ENCODE data around the gene GRB10.
A peak's percentile ranks its signal among the peaks of the same experiment; 100 is the strongest.
"Not testable (repeated sequence)": the region's sequence is repeated elsewhere in the genome, so short reads cannot be mapped to it uniquely, and the experiment has no call there.

GRB10 gene

GRCh38 chr7:50596484-50596883 lies 186.2 kb downstream of the GRB10 start:
- DNase-seq: no peak

GRCh38 chr7:50595491-50596102 lies 187.1 kb downstream of the GRB10 start:
- peak; percentile 19 for DNase-seq

- DNase-seq: no peak
Observed at GRCh38 chr7:50594734-50595485, 187.8 kb downstream of the GRB10 start.

- no peak for DNase-seq
Observed at GRCh38 chr7:50594136-50594535, 188.6 kb downstream of the GRB10 start.

GRCh38 chr7:50592940-50593339 lies 189.8 kb downstream of the GRB10 start:
- no peak for DNase-seq

GRCh38 chr7:50591480-50592438 lies 190.9 kb downstream of the GRB10 start:
- peak; percentile 50 for DNase-seq

- no peak for DNase-seq
Observed at GRCh38 chr7:50591098-50591479, 191.6 kb downstream of the GRB10 start.

GRCh38 chr7:50590535-50590934 lies 192.2 kb downstream of the GRB10 start:
- DNase-seq: no peak

GRCh38 chr7:50589364-50589763 lies 193.3 kb downstream of the GRB10 start:
- DNase-seq: no peak

GRCh38 chr7:50588937-50589336 lies 193.8 kb downstream of the GRB10 start:
- no peak for DNase-seq

- DNase-seq: no peak
Observed at GRCh38 chr7:50587737-50588136, 195.0 kb downstream of the GRB10 start.

- no peak for DNase-seq
Observed at GRCh38 chr7:50584793-50585408, 197.8 kb downstream of the GRB10 start.

- DNase-seq: no peak
Observed at GRCh38 chr7:50584386-50584785, 198.3 kb downstream of the GRB10 start.

GRCh38 chr7:50583295-50583694 lies 199.4 kb downstream of the GRB10 start:
- DNase-seq: not testable (repeated sequence)

GRCh38 chr7:50582271-50582670 lies 200.4 kb downstream of the GRB10 start:
- DNase-seq: not testable (repeated sequence)

- DNase-seq: not testable (repeated sequence)
Observed at GRCh38 chr7:50580666-50581065, 202.0 kb downstream of the GRB10 start.

- DNase-seq: no peak
Observed at GRCh38 chr7:50580057-50580456, 202.6 kb downstream of the GRB10 start.

GRCh38 chr7:50578105-50578504 lies 204.6 kb downstream of the GRB10 start:
- DNase-seq: not testable (repeated sequence)

GRCh38 chr7:50577569-50577968 lies 205.1 kb downstream of the GRB10 start:
- no peak for DNase-seq

GRCh38 chr7:50576388-50576787 lies 206.3 kb downstream of the GRB10 start:
- not testable (repeated sequence) for DNase-seq

- DNase-seq: no peak
Observed at GRCh38 chr7:50567715-50568261, 214.9 kb downstream of the GRB10 start.

- DNase-seq: no peak
Observed at GRCh38 chr7:50565977-50566376, 216.7 kb downstream of the GRB10 start.

- DNase-seq: no peak
Observed at GRCh38 chr7:50565559-50565916, 217.2 kb downstream of the GRB10 start.
